GM19099 (cell line): Measurements from ENCODE around the gene BUD13.

Experiments
- POLR2A ChIP-seq: IDR thresholded peaks from 3 replicates; pipeline ENCODE4 v1.6.1; 2011; ENCODE audit warnings: low read depth; ENCODE audit not compliant: insufficient read length; ENCODE audit errors: extremely low read depth

BUD13 gene

DNA sequence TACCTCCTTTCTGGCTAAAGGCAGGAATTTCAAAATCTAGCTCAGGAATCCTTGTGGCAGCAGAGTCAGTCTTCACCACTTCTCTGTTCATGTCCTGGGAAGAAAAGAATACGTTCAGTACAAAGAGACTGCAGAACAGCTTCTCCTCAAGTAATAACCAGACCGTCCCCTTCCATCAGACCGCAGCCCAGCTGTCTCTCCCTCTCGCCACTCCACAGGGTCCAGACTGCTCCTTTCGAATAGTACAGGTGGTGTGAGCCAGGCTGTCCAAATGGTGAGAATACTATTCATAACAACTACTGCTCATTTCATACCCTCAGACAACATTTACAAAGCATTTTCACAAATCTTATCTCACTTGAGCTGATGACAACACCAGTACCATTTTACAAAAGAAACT is 14.2 kb upstream of the BUD13 start:
- no peak for TF ChIP-seq POLR2A

DNA sequence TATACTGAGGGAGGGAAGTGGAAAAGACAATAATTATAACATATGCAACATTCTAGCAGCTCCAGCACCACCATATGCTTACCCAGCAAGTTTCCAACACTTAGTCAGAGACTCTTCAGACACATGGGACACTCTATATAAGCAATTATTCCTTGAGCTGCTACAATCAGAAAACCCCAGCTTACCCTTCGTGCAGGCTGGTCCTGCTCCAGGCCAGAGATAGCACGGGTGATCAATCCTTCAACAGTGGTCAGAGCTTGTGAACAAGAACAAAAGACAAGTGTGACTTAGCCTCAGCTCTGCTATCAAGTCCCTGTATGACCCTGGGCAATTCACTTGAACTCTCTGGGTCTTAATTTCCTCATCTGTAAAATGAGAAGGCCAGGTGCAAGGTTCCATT is 13.5 kb upstream of the BUD13 start:
- TF ChIP-seq POLR2A, result no peak

DNA sequence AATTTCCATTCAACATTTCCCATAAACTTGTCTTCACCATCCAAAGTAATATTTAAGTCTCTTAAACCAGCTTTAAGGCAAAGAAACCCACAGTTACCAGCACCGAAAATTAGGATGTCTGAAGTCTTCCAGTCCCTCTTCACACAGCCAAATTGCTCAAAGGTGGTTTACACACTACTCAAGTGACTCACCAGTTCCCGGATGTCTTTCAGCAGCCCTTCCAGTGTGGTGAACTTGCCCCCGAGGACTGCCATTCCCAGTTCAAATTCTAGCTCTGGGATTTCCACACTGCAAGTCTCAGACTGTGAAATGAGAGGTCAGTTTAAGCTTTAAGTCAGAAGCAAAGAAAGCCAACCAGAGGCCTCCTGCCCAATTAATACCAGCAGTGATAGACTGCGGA is 9.9 kb upstream of the BUD13 start:
- no peak for TF ChIP-seq POLR2A

DNA sequence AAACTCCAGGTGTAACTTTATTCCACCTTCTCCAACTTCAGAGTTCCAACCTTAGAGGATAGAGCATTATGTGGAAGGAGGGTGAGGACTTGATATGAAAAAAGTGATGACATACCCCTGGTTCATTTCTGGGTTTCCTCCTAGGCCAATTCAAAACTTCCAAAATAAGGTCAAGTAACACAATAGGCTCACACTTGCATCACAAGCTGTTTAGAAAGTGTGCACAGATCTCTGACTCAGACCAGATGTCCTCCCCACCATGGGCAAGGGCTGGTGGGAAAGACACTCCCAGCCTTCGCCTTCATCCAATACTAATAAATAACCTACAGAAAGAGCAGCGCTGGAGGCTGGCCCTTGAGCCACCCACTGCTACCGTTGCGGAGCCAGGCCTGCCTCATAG is 5.8 kb upstream of the BUD13 start:
- no peak for TF ChIP-seq POLR2A

DNA sequence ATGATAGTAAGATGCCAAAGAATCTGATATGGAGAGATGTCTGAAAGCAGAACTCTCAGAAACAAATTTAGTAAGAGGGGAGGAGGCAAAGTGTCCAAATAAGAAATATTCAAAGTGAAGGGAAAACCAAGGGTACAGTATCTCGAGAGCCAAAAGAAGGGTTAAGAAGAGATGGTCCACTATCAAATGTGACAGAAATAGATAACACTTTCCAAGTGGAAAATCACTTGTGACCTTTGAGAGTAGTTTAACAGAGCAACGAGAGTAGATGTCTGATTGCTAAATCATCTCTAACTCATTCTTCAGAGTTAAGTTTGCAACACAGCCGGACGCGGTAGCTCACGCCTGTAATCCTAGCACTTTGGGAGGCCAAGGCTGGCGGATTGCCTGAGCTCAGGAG is 4.3 kb upstream of the BUD13 start:
- no peak for TF ChIP-seq POLR2A

DNA sequence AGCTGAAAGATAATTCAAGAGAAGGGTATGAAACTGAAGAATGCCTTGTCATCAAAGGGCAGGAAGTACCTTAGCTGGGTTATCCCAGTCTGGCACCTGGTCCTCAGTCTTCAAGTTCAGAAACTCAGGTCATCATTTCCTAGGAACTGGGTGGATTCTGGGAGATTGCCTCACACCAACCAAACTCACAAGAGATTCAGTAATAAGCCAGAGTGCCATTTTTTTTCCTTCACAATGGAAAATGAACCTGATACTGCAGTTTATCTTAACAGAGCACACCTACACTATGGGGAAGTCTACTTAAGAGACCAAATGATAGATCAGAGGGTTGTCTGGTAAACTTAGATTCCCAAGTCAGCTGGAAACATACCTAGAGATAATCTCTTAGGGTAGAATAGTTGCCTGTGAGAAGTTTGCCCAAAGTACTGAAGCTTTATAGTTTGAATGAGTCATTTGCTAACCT is 3.8 kb upstream of the BUD13 start:
- TF ChIP-seq POLR2A, result no peak

DNA sequence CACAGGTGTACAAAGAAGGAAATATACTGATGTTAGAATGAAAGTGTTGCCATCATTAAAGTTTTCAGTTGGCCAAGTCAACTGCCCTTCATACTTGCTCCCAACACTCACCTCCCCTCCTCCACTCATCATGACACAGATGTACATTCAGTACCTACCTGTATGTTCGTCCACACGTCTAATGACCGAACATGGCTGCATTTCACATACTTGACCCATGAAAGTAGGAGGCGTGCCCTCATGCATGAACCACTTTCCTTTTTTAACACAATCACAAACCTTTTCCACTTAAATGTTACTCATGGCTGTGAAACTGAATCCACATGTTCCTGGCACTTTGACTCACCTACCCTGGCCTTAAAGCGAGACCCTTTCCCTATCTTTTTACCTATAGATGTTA is 3.2 kb upstream of the BUD13 start:
- no peak for TF ChIP-seq POLR2A

DNA sequence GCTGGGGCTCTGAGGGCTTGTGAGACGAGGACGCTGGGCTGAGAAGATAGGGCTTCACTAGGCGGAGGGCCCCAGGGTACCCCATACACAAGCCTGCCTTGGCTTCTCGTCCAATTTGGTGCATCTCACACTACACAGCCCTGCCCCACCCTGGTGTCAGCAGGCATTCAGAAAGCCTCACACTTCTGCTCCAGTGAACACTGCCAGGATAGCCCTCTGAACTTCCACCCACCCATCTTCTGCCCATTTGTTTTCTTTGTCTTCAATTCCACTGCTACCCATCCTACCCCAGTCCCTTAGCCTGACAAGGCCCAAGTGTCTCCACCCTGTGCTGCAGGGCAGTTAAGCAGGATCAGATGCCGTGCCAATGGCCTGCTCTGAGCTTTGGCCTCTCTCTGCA is 1.9 kb upstream of the BUD13 start:
- no peak for TF ChIP-seq POLR2A

DNA sequence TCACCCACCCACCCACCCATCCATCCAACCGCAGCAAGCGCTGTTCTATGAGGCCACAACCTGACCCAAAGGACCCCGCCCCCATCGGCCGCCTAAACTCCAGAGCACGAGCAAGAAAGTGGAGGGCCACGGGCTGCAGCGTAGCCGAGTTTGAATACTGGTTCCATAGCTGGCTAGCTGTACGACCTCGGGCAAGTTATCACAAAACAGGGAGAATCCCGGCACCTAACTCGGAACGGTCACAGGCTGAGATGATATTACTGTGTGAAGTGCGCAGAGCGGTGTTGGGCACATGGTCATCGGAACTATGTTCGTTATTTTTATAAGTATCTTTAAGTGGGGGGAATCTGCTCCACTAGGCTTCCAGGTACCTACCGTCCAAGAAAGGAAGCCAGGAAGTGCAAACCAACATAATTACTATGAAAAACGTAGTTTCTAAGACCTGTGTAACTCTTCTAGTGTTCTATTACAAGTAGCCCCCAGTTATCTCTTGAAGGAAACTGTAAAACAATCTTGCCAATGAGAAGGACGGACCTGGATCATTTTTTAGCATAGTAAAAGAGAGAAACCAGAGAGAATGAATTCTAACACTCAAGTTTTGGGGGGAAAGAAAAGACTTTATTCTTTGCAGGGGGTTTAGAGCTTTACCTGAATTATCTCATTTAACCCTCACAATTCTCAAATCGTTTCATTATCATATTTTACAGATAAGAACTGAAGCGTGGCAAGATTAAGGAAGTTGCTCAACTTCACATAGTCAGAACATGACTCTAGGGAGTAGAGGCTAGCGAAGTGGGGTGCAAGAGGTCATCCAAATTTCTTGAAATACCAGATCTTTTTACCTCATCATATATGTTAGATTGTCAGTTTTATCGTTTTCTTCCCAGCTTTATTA is 663 bp upstream of the BUD13 start:
- TF ChIP-seq POLR2A, result no peak

DNA sequence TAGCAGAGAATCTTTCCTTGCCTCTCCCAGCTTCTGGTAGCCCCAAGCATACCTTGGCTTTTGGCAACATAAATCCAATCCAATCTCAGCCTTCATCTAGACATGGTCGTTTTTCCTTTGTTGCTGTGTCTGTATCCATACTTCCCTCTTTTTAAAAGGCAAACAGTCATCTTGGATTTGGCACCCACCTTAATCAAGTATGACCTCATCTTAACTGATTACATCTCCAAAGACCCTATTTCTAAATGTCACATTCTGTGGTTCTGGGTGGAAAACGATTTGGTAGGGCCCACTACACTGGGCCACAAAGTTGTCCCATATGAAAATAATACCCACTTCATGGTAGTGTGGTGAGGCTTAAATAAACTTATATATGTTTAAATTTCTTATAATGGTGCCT is 852 bp downstream of the BUD13 start:
- no peak for TF ChIP-seq POLR2A

DNA sequence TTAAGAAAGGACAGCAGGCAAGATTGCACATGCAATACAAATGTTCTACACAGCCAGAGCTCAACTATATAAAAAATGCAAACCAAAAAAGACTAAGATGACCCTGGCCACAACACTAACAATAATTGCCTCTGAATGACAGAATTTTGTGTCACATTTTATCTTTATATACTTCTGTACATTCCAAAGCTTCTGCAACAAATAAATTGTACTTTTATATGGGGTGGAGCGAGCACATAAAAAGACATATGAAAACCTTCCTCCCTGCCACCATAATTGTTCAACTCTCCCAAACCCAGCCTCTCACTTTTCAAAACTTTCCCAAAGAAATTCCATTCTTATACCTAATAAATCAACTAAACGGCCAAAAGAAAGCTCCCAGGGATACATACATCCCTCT is 10.7 kb downstream of the BUD13 start:
- TF ChIP-seq POLR2A, result no peak

DNA sequence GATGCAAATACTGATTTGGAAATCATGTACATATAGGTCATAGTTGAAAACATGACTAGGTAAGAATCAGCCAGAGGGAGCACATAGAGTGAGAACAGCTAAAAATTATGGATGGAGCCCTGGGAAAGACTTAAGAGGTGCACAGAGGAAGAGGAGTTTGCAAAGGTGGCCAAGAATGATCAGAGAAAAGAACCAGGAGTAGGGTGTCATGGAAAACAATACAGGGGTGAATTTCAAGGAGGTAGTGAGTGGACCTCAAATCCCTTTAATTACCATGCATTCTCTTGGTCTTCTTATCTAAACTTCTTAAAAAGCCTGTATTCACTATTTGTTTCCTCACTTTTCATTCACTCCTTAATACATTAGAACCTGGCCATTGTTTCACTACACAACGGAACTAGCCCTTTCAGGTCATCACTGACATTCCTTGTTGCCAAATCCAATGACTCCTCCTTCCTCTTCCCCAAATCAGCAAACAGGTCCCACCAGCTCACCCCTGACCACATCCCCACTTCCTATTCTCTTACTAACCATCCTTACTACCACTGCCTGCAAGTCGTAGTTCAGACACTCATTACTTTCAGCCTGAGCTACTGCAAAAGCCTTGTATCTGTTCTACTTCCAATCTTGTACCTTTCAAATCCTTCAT is 22.6 kb downstream of the BUD13 start:
- no peak for TF ChIP-seq POLR2A

DNA sequence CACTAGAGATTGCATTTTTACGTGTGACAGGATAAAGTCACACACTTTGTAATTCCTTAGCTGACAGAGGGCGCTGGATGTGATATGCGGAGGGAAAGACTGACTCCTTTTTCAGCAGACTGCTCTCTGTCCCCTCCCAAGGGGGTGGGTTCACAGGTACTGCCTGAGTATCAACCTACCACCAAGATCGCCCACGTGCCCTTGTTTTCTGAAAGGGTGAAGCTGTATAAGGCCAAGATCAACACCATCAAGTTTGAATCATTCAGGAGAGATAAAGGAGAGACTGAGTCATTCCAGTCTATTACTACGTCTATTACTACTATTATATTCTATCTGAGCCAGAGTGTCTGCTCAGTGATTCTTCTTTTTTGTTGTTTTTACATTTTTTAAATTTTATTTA is 30.7 kb downstream of the BUD13 start:
- TF ChIP-seq POLR2A, result no peak

DNA sequence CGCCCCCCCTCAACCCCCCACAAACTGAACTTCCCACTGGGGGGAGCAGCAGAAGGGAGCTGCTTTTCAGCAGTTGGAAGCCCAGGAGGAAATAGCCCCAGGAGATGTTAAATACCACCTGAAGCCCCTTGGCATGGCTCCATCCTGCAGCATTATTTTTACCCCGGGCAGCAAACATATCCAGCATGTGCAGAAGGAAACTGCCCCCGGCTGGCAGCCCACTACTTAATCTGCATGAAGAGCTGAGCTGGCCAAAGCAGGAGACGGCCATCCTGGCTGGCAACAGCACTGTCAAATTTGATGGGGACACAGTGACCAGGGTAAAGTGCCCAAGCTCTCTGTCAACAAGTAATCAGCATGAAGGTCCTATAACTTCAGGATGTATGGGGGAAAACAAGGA is 32.0 kb downstream of the BUD13 start:
- no peak for TF ChIP-seq POLR2A

DNA sequence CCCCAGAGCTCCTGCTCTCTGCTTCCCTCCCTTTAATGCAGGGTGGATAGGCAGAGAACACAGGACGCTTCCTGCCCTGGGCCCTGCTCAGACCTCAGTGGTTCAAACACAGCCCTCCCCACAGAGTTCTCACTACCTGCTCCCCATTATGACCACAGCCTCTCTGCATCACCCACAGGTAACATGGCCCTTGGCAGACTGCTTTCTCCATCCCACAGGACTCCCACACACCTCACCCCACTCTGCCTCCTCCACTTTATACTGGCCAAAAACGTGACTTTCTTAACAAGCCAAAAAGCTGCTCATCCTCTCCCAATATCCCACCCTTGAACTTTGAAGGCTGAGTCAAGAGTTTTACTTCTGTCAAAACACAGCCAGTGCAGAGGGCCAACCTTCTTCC is 33.8 kb downstream of the BUD13 start:
- no peak for TF ChIP-seq POLR2A

DNA sequence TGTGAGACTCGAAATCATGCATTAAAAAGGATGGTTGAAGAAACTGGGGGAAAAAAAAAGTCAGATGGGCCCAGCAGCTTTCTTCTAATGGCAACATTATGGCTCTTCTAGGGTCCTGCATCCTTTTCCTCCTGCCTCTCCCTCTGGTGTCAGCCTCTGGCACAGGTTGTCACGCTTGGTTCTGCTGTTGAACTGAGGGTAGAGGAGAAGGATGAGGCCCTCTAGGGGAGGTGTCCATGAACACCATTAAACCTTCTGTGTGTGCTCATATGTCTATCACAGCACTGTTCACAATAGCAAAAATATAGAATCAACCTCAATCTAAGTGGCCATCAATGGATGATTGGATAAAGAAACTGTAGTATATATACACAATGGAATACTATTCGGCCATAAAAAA is 36.0 kb downstream of the BUD13 start:
- TF ChIP-seq POLR2A, result no peak
